Small intestine (tissue), 7 donors: ENCODE measurements around the gene ATP10B. TPM values are rescaled to one million over a fixed set of nuclear protein-coding genes. Genes with fewer than 3 reads are reported as not detected.

Experiments
- DNase-seq, 2 donors: peaks; one replicate each; pipeline versions ENCODE4 v3.0.0 to v3.0.0-alpha.2; 2013
- FAIRE-seq: peaks from 2 replicates; lab custom pipeline; 2012; peaks lifted over from hg19 to GRCh38; lab: Jason Lieb, UNC
- H3K27ac ChIP-seq, 3 donors: one replicate each; pipeline ENCODE4 v1.5.1; 2013; ENCODE audit warnings: low read length in 2 of 3, mild to moderate bottlenecking in 2 of 3, control low read depth in 1 of 3, inconsistent platforms in 1 of 3, low read depth in 1 of 3, moderate library complexity in 1 of 3
- H3K27me3 ChIP-seq, 3 donors: one replicate each; pipeline ENCODE4 v1.6.1; 2013; ENCODE audit warnings: low read length in 3 of 3, inconsistent platforms in 1 of 3; ENCODE audit not compliant: control insufficient read depth in 3 of 3, insufficient read depth in 3 of 3
- H3K36me3 ChIP-seq, 3 donors: one replicate each; pipeline ENCODE4 v1.6.1; 2013; ENCODE audit warnings: low read length in 3 of 3, inconsistent platforms in 1 of 3, low read depth in 1 of 3, mild to moderate bottlenecking in 1 of 3, moderate library complexity in 1 of 3; ENCODE audit not compliant: control insufficient read depth in 3 of 3, insufficient read depth in 2 of 3
- H3K4me1 ChIP-seq, 3 donors: one replicate each; pipeline ENCODE4 v1.6.1; 2013; ENCODE audit warnings: low read length in 2 of 3, inconsistent platforms in 1 of 3, low read depth in 1 of 3, mild to moderate bottlenecking in 1 of 3, moderate library complexity in 1 of 3; ENCODE audit not compliant: control insufficient read depth in 3 of 3, insufficient read depth in 2 of 3
- H3K4me3 ChIP-seq, 3 donors: one replicate each; pipeline ENCODE4 v1.5.1; 2013; ENCODE audit warnings: low read length in 3 of 3, control low read depth in 1 of 3, inconsistent platforms in 1 of 3, low read depth in 1 of 3, mild to moderate bottlenecking in 1 of 3, moderate library complexity in 1 of 3
- H3K9me3 ChIP-seq, 2 donors: one replicate each; pipeline ENCODE4 v1.6.1; 2013; ENCODE audit warnings: low read depth in 1 of 2, low read length in 1 of 2; ENCODE audit not compliant: control insufficient read depth in 2 of 2, insufficient read depth in 1 of 2
- WGBS, 3 donors: extraction: QIAGEN DNeasy Blood & Tissue Kit; methylation state at CpG; one replicate each; pipeline ENCODE4 v1.1.7; 2013; 5-methylcytosine and 5-hydroxymethylcytosine counted together
- polyA plus RNA-seq, 4 donors: library from polyadenylated mRNA; stranded (reverse) in 3 of 4; unstranded in 1 of 4; fragments of 200-250 nt in 3 of 4; fragments of 120-200 nt in 1 of 4; gene quantifications; one replicate each; pipeline versions ENCODE4 v1.2.1 to v1.2.3, GENCODE V29; 2013
- donor health status: healthy with polysubstance abuse.
- donor health status: control.
- donor health status: control.
- donor health status: Bipolar disorder and iron deficiency.
- donor health status: healthy.

The ATP10B gene
- polyA plus RNA-seq, 4 donors, result 3.4 to 33.7 (median 14.2) TPM

- Histone ChIP-seq H3K27ac (peak overlapping the region in 1 of 3 donors; percentile 67), H3K36me3 (no peaks in the 10 kb centered on the region), H3K4me1 (peaks cover 0 to 17% (median 2%) of the 10 kb centered on the region in 3 donors), H3K27me3 (no peaks in the 10 kb centered on the region), H3K9me3 (no peaks in the 10 kb centered on the region), H3K4me3 (no peak overlapping the region)
- WGBS, 3 donors, result 48 to 66% (median 57%) methylated on average over 3 of the region's 3 CpGs
- no peak for FAIRE-seq
- peak; percentile 77 to 86 for DNase-seq
Measured at GRCh38 chr5:160789219-160789859, 62.7 kb downstream of the ATP10B start.

DNA sequence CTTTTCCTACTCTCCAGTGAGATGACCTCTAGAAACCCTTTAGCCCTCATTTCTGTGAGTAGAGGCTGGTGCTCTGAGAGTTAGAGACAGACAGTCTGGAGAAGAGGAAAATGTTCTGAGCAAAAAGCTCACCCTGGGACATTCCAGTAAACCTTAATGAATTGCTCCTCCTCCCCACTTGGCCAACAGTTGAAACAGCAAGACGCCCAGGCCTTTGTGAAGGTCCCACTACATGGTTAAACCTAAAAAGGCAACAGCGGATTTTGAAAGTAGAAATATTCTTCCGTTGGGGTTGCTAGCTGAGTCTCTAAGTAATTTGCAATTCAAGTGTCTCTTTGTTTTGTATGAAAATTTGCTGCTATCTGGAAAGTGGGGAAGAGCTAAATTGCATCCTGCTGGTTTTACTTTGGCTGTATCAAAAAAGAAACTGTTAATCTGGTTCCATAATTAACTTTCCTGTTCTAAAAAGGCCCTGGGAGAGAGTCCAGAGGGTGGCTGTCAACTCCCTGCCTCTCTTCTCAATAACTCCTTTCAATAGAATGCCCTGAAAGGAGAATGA lies 63.8 kb downstream of the ATP10B start:
- H3K27me3 ChIP-seq, result no peaks in the 10 kb centered on the region
- WGBS, 3 donors, result 70 to 96% (median 84%) methylated on average over 3 of the region's 3 CpGs
- H3K27ac ChIP-seq, result no peak overlapping the region
- H3K36me3 ChIP-seq, result no peaks in the 10 kb centered on the region
- H3K4me3 ChIP-seq, result no peak overlapping the region
- peaks cover 0 to 17% (median 2%) of the 10 kb centered on the region in 3 donors for H3K4me1 ChIP-seq
- no peaks in the 10 kb centered on the region for H3K9me3 ChIP-seq
- DNase-seq, result no peak
- FAIRE-seq, result no peak

DNA sequence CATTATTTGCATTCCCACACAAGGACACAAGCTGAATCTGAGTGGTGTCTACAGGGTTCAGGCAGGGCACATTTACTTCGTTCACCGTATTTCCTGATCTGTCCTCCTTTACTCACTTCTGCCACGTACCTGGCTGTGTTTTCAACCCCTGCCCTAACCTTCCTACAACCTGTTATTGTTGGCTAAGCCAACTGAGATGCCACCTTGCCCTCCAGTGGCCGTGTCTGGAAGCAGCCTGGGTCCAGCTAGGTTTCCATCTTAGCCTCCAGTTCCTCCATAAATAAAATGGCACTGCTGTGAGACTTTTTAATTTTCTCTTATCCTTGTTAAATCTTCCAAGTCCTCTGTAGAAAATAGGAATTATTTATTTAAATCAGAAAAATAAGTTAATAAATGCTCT lies 64.8 kb downstream of the ATP10B start:
- Histone ChIP-seq H3K4me1 (peaks cover 0 to 17% (median 2%) of the 10 kb centered on the region in 3 donors), H3K27ac (no peak overlapping the region), H3K9me3 (no peaks in the 10 kb centered on the region), H3K36me3 (no peaks in the 10 kb centered on the region), H3K4me3 (no peak overlapping the region), H3K27me3 (no peaks in the 10 kb centered on the region)
- FAIRE-seq (no peak), DNase-seq (peak; percentile 76 to 81)
- 12 to 45% (median 15%) methylated on average over 4 of the region's 4 CpGs for WGBS, 3 donors

GRCh38 chr5:160774666-160775315 lies 77.2 kb downstream of the ATP10B start:
- no peaks in the 10 kb centered on the region for H3K27me3 ChIP-seq
- no peak overlapping the region for H3K4me3 ChIP-seq
- DNase-seq, result no peak
- H3K36me3 ChIP-seq, result no peaks in the 10 kb centered on the region
- no peaks in the 10 kb centered on the region for H3K9me3 ChIP-seq
- H3K4me1 ChIP-seq, result no peaks in the 10 kb centered on the region
- no peak overlapping the region for H3K27ac ChIP-seq
- 55 to 76% (median 69%) methylated on average over 11 of the region's 11 CpGs for WGBS, 3 donors
- FAIRE-seq, result no peak

DNA sequence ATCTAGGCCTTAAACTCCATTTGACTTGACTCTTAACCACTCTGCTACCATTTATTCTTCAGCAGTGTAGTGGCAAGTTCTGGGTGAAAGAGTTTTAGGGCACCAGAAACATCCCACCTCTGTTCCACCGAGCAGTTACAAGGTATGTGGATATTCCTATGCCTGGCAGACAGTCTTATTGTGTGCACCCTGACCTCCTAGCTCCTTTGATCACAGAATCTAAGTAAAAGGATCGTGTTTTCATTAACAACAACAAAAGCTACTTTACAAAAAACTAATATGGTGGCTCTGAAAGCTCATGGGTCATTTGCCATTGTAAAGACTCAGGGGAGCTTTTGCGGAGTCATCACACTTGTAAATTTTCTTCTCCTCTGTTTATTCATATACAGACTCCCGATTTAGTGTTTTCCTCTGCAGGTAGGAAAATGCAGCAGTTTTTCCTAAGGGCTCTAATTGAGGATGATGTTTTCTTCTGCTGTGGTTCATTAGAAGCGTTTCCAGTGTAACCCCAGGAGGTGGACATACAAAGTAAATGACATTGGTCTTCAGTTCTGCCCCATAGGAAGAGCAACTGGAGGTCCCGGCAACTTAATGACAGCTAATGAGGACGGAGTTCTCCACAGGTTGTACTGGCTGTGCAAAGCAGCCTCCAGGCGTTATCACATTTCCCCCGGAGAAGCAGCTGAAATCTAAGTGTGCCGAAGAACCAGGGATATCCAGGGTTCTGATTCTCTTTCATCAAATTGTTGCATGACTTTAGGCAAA lies 78.2 kb downstream of the ATP10B start:
- no peak overlapping the region for H3K4me3 ChIP-seq
- no peaks in the 10 kb centered on the region for H3K27me3 ChIP-seq
- H3K9me3 ChIP-seq, result no peaks in the 10 kb centered on the region
- H3K36me3 ChIP-seq, result no peaks in the 10 kb centered on the region
- WGBS, 3 donors, result 71 to 87% (median 83%) methylated on average over 10 of the region's 10 CpGs
- H3K27ac ChIP-seq, result no peak overlapping the region
- FAIRE-seq (no peak), DNase-seq (no peak)
- no peaks in the 10 kb centered on the region for H3K4me1 ChIP-seq

- H3K9me3 ChIP-seq, result no peaks in the 10 kb centered on the region
- H3K4me3 ChIP-seq, result no peak overlapping the region
- H3K36me3 ChIP-seq, result no peaks in the 10 kb centered on the region
- WGBS, 3 donors, result 65 to 78% (median 76%) methylated on average over 7 of the region's 7 CpGs
- no peaks in the 10 kb centered on the region for H3K27me3 ChIP-seq
- H3K27ac ChIP-seq, result no peak overlapping the region
- DNase-seq, result no peak
- no peak for FAIRE-seq
- no peaks in the 10 kb centered on the region for H3K4me1 ChIP-seq
Measured at GRCh38 chr5:160772854-160773253, 79.2 kb downstream of the ATP10B start.

DNA sequence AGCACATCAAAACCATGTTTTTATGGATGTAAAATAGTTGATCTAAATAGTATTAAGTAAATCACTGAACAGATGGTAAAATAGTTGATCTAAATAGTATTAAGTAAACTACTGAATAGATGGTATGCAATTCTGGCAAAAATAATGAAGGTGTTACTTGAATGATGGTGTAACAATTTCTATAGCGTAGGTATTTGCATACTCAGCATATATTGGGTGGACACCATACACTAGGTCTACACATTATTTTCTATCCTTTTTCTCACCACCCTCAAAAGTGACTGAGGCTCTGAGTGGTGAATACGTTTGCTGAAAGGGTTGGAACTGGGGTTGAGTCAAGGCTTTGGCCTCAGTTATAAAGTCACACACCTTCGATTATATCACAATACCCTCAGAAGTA lies 81.3 kb downstream of the ATP10B start:
- no peak for FAIRE-seq
- WGBS, 3 donors, result 82 to 95% (median 88%) methylated on average over 3 of the region's 3 CpGs
- no peaks in the 10 kb centered on the region for H3K9me3 ChIP-seq

DNA sequence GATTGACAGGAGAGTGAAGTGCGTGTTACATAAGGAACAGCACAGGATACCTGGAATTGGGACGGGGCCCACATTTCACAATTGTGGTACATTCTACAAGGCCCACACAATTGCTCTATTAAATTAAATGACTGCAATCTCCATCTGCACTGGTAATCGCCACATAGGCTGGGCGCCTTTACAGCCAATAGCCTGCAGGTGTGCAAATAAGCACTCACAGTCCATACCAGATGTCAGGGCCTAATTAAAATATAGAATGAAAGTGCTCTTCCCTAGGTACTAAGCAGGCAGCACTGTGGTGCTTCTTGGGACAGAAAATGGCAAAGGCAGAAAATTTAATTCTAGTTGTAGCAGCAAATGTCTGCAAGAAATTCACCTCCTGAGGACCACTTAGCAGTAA lies 82.7 kb downstream of the ATP10B start:
- Histone ChIP-seq H3K9me3 (no peaks in the 10 kb centered on the region), H3K4me1 (no peaks in the 10 kb centered on the region), H3K27ac (no peak overlapping the region), H3K27me3 (no peaks in the 10 kb centered on the region), H3K36me3 (no peaks in the 10 kb centered on the region), H3K4me3 (no peak overlapping the region)
- DNase-seq (peak; percentile 12 to 14), FAIRE-seq (no peak)
- WGBS, 3 donors, result 19 to 60% (median 39%) methylated on average over 4 of the region's 4 CpGs

More for the DNA sequence above, 81.3 kb downstream of the ATP10B start:
- no peak overlapping the region for H3K27ac ChIP-seq
- DNase-seq, result no peak
- H3K4me3 ChIP-seq, result no peak overlapping the region
- no peaks in the 10 kb centered on the region for H3K36me3 ChIP-seq
- H3K27me3 ChIP-seq, result no peaks in the 10 kb centered on the region
- no peaks in the 10 kb centered on the region for H3K4me1 ChIP-seq
